NOMO-1 treated with dmso at 0.1 percent for 144 hours (cell line): Measurements from ENCODE around the gene TMPO.
A peak's percentile ranks its signal among the peaks of the same experiment; 100 is the strongest.
"Not testable (repeated sequence)": the region's sequence is repeated elsewhere in the genome, so short reads cannot be mapped to it uniquely, and the experiment has no call there.

Experiments used
- DNase-seq: peaks from one replicate; lab custom pipeline; 2025; ENCODE audit not compliant: unreplicated experiment; lab: John Stamatoyannopoulos, UW

Gene TMPO

GRCh38 chr12:98515287-98516110, at the start of gene TMPO:
Gene TMPO (plus strand): TSS chr12:98515590. CDS start chr12:98515868, 278 bp downstream.
- peak; percentile 96 for DNase-seq

DNA sequence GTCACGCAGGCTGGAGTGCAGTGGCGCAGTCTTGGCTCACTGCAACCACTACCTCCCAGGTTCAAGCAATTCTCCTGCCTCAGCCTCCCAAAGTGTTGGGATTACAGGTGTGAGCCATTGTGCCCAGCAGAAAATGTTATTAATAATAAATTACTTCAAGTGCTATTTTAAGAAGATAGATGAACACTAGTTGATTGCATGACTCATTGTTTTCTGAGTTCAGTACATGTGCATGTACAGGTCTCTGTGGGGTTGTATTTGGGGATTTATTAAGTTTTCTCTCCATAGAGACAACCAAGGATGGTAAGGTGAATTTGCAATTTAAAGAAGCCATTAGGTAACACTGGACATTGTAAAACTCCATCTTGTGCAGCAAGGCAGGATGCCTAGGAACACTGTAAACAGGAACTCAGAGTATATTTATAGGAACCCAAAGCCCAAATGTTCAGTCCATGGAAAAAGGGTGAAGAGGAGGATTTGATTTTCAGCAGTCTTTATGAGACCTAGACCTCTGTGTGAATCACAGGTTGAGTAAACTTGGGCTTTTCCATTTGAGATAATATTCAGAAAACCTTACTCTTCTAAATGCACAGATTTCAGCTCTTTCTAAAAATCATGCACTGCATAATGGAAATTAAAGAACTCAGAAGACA, 49.3 kb upstream of the TMPO start:
- DNase-seq = no peak

DNA sequence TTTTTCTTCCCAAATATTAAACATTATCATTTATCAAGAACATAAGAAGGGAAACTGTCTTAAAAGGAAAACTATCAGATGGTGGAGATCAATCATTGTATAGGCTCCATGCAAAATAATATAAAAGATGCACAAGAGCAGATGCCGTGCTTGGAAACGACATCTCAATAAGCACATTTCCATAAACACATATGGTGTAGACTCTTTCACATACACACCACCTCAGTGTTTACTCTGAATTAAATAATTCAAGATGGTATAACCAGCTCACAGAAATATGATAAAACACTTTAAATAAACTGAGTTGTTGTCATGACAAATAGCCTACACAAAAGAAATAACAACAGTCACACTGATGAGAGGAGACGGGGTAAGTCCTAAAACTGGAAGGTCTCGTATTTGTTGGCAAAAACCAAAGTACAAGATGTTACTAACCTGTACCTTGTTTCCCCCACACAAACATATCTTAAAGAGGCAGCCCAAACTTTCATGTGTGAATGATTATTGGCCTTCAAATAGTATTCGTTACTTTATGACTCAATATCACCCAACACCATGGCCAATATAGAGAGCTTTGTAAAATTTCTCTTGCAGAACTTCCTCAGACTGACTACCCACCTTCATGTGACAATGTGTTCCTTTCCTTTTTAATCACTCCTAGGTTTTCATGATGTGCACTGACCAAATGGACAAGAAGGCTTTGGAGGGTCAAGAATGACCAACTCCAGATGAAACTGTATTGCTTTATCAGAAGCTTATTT, 48.6 kb upstream of the TMPO start:
- DNase-seq = no peak

DNA sequence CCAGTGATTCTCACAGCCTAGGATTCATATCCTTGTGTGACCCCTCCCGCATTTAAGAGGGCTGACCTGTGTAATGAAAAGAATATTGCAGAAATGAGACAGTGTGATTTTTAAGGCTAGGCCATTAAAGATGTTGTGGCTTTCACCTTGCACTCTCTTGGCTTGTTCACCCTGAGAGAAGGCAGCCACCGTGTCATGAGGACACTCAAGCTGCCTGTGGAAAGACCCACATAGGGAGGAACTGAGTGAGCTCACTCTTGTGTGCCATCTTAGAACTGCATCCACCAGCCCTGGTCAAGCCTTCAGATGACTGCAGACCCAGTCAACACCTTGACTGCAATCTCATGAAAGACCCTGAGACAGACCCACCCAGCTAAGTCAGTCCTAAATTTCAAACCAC, 46.3 kb upstream of the TMPO start:
- DNase-seq = no peak

DNA sequence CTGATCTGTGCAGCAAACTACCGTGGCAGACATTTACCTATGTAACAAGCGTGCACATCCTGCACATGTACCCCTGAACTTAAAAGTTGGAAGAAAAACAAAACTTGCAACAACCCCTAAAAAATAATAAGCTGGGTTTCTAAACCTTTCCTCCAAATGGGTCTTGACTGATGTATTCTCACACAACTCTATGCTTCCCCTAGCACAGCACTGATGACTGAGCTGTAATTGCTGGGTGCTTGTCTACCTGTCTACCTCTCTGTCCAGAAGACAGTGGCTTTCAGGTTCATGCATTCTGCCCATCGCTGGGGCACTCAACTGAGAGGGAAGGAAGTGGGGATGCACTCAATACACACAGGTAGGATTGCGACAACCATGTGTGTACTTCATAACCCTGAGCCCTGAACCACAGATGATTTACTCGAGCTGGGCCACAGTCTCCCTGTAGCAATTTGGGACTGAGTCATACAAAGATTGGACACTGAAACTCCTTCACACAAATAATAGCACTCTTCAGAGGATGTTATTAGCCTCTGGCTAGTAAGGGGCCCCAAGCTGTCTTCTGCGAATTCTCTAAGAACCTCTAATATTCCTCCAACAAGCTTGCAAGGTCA, 44.8 kb upstream of the TMPO start:
- DNase-seq = peak; percentile 83

DNA sequence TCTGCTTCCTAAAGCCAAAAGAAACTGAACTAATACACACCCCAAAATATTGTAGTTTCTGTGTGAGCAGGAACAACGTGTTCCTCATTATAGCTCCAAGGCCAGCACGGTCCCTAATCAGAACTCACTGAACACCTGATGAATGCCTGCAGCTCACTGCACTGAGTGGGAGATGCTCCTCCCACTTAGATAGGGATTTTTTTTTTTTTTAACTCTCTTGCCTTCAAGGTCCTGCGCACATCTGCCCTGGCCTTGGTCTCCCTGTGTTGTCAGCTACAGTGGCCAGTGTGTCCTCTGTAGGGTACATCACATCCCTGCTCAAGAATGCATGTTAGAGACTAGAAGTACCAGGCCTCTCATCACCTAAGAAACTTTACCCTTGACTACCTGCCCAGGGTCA, 44.3 kb upstream of the TMPO start:
- DNase-seq = no peak

GRCh38 chr12:98475565-98475908, 39.9 kb upstream of the TMPO start:
- DNase-seq = no peak

DNA sequence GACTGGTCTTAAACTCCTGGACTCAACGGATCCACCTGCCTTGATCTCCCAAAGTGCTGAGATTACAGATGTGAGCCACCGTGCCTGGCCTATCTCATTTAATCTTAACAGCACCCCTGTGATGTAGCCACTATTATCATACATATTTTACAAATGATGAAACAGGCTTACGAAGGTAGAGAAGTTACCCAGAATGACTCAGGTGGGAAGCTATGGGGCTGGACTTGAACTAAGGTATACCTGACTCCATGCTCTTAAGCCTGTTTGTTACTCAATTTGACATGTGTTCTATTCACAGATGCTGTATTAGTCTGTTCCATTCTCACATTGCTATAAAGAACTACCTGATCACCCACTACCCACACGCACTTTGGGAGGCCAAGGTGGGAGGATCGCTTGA, 36.8 kb upstream of the TMPO start:
- no peak for DNase-seq

GRCh38 chr12:98483621-98484503, 31.5 kb upstream of the TMPO start:
- no peak for DNase-seq

DNA sequence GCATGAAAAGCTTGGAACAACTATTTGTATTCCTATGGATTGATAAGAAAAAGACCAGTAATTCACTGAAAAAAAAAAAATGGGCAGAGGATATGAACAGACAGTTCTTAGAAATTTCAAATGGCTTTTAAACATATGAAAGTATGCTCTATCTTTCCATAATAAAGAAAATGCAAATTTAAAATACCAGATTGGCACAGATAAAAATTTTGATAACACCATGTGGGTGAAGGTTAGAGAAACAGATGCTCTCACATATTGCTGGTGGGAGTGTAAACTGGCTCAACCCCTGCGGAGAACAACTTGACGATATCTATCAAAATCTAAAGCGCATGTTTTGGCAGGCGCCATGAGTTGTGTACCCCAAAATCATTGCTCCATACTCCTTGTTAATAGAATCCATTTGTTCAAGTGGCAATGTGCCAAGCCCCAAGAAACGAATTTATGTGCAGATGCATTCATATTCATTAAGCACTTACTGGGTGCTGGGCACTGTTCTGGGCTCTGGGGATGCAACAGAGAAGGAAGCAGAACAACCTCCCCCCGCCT, 29.5 kb upstream of the TMPO start:
- no peak for DNase-seq

GRCh38 chr12:98488416-98488815, 27.0 kb upstream of the TMPO start:
- DNase-seq = not testable (repeated sequence)

GRCh38 chr12:98489176-98489575, 26.2 kb upstream of the TMPO start:
- no peak for DNase-seq

DNA sequence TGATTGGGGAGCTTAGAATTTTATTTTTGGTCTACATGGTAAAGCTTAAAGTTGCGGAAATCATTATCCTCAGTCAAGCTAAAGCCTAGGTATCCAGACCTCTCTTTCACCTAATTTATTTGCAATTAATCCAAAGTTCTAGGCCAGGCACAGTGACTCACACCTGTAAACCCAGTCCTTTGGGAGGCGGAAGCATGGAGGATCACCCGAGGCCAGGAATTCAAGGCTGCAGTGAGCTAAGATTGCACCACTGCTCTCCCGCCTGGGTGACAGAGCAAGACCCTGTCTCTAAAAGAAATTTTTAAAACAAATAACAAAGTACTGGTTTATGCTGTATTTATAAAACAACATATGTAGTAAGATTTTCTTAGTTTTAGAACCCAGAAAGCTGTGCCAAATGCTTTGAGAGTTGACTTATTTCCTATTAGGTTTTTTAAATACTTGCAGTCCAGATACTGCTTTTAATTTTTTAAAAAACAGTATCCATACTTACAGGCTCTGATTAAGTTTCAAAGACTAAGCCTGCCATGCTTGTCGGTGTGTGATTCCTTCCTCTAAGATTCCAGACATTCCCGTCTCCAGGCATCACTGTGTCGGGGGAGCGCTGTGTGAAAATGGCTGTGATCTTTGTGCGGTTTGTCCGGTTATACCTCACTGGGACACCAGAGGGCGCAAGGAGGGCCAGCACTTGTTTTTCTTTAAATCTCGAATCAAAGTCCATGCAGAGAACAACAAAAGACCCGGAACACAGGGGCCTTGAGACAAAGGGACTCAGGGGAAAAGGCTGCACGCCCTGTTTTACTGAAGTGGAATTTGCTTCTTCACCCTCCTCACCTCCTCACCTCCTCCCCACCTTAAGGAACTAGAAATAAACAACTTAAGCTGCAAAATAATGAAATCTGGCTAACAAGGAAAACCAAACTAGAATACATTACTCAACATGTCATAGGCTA, 24.6 kb upstream of the TMPO start:
- peak; percentile 50 for DNase-seq

GRCh38 chr12:98492580-98493140, 22.7 kb upstream of the TMPO start:
- DNase-seq = no peak

DNA sequence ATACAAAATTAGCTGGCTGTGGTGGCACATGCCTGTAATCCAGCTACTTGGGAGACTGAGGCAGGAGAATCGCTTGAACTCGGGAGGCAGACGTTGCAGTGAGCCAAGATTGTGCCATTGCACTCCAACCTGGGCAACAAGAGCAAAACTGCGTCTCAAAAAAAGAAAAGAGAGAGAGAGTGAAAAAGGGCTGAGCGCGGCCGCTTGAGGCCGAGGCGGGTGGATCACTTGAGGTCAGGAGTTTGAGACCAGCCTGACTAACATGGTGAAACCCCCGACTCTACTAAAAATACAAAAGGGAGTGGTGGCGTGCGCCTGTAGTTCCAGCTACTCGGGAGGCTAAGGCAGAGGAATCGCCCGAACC, 14.1 kb upstream of the TMPO start:
- DNase-seq = not testable (repeated sequence)

DNA sequence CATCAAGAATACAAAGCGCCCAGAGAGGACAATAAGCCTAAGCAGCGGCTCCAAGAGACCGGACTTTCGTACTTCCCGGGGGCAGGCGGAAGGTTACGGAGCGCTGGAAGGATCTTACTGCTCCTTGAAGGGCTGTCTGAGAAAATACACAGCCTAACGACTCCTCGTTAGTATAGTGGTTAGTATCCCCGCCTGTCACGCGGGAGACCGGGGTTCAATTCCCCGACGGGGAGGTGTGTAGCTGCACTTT, 12.1 kb upstream of the TMPO start:
- DNase-seq = peak; percentile 85

DNA sequence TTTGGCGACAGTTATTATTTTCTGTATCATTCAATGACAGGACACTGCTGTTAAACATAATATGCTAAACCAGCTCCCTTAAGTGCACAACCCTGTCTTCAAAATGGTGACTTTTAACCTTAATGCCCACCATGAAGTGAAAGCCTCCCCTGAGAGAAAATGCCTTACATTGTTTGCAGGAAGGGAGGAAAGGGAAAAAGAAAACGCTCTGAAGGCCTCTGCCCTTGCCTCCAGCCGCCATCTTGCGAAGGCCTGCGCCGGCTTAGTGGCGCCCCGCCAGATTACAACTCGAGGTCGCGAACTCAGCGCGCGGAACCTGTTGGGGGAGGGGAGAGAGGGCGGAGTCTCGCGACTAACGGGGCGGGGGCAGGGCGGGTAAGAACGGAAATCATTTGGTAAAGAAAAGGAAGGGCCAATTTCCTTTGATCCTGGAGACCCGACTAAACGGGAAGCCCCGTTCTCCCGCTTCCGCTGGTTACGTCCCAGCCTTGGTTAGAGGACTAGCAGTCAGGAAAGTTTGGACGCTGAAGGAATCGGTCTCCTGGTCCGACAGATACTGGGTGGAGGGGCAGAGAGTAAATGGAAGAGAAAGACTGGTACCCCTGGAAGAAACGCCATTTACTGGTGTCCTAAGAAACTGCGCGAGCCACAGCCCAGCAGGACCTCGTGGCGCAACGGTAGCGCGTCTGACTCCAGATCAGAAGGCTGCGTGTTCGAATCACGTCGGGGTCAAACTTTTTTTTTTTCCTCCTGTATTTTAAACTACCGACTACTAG, 11.6 kb upstream of the TMPO start:
- peak; percentile 87 for DNase-seq

DNA sequence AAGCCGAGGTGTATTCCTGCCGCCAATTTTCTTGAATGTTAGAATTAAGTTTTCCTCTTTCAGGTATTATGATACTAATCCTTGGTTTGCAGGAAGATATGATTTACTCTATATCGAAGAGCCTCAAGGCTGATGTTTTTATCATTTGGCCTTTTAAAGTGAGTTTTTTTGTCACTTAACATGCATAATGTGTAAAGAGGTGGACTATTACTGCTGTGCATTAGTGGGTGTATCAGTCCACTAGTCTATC, 11.1 kb upstream of the TMPO start:
- no peak for DNase-seq

DNA sequence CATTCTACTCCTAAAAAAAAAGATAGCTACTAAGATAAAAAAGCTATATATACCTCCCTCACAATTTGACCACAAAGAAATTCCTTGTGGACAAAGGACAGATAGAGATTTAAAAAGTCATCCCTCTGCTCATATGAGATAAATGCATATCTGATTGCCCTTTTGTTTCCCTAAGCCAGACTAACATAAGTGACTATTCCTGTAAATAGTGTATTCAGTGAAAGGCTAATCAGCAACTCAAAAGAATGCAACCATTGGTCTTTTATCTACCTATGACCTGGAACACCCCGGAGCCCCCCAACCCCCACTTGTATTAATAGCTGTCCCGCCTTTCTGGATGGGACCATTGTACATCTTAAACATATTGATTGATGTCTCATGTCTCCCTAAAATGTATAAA, 6.3 kb upstream of the TMPO start:
- DNase-seq = no peak
